OCI-LY1 (cell line): ENCODE data around the gene NDUFS1.

Experiments
- CTCF ChIP-seq: fragments of 200-600 bp; sonication (generic), shearing (Covaris generic); IDR thresholded peaks from 2 replicates; pipeline ENCODE4 v1.5.1; 2017; ENCODE audit warnings: mild to moderate bottlenecking, antibody characterized with exemption, low read length, moderate library complexity, mixed read lengths
- EZH2 ChIP-seq: fragments of 200-600 bp; sonication (generic), shearing (Covaris generic); IDR thresholded peaks from 2 replicates; pipeline ENCODE4 v1.8.0; 2017; ENCODE audit warnings: borderline replicate concordance, mixed run types, mild to moderate bottlenecking, antibody characterized with exemption, low read length, moderate library complexity, mixed read lengths

- no peak for TF ChIP-seq CTCF
- no peak for TF ChIP-seq EZH2
Measured at GRCh38 chr2:206068207-206068606, 91.0 kb downstream of the NDUFS1 start.
